Fibroblast of lung (primary cell): ENCODE results near the gene PIP5KL1.

Source experiments
- CTCF ChIP-seq, 2 donors: IDR thresholded peaks in 1 of 2; conservative IDR thresholded peaks in 1 of 2; 1 replicate in 1 of 2; 2 replicates in 1 of 2; pipeline ENCODE4 v1.5.1; 2011 to 2012; ENCODE audit warnings: low read length in 2 of 2, control low read depth in 1 of 2, inconsistent platforms in 1 of 2, low read depth in 1 of 2, mild to moderate bottlenecking in 1 of 2
- EZH2 ChIP-seq: IDR thresholded peaks from 2 replicates; pipeline ENCODE4 v1.5.1; 2012; ENCODE audit warnings: low read length, control low read depth, mild to moderate bottlenecking; ENCODE audit errors: missing control alignments

- TF ChIP-seq CTCF (conservative IDR thresholded peaks at IDR 0.05 in 1 of 2, IDR thresholded peaks at IDR 0.05 in 1 of 2; ENCODE audit: low read depth in 1 of 2, low read length in 2 of 2) = no peak
- no peak for TF ChIP-seq EZH2
These were observed 16.2 kb upstream of the PIP5KL1 start for GRCh38 chr9:127946728-127947127.
